Measurements from ENCODE around the gene ADH5. TPM values are rescaled to one million over a fixed set of nuclear protein-coding genes. Genes with fewer than 3 reads are reported as not detected.
"Not testable (repeated sequence)": the region's sequence is repeated elsewhere in the genome, so short reads cannot be mapped to it uniquely, and the experiment has no call there.

Gene ADH5
- total RNA-seq (2014; rRNA removed; shearing (Covaris generic)) = 89.4 and 126 TPM in 2 replicates

GRCh38 chr4:99088481-99089365 lies at the start of gene ADH5:
Gene ADH5, minus strand, starts transcription at chr4:99088788. Its CDS starts 88 bp downstream, at chr4:99088700.
- peak; percentile 71 for DNase-seq (ENCODE audit: low read depth)

GRCh38 chr4:99136329-99136728 lies 47.7 kb upstream of the ADH5 start:
- no peak for DNase-seq (ENCODE audit: low read depth)

GRCh38 chr4:99135541-99136162 lies 47.1 kb upstream of the ADH5 start:
- DNase-seq (ENCODE audit: low read depth) = no peak

GRCh38 chr4:99134586-99134985 lies 46.0 kb upstream of the ADH5 start:
- peak; percentile 2 for DNase-seq (ENCODE audit: low read depth)

- no peak for DNase-seq (ENCODE audit: low read depth)
Observed at GRCh38 chr4:99131378-99131777, 42.8 kb upstream of the ADH5 start.

GRCh38 chr4:99126376-99126775 lies 37.8 kb upstream of the ADH5 start:
- no peak for DNase-seq (ENCODE audit: low read depth)

- DNase-seq (ENCODE audit: low read depth) = no peak
Observed at GRCh38 chr4:99121008-99121407, 32.4 kb upstream of the ADH5 start.

- no peak for DNase-seq (ENCODE audit: low read depth)
Observed at GRCh38 chr4:99120501-99120900, 31.9 kb upstream of the ADH5 start.

GRCh38 chr4:99117876-99118693 lies 29.5 kb upstream of the ADH5 start:
- DNase-seq (ENCODE audit: low read depth) = peak; percentile 5

- not testable (repeated sequence) for DNase-seq (ENCODE audit: low read depth)
Observed at GRCh38 chr4:99117122-99117841, 28.7 kb upstream of the ADH5 start.

- not testable (repeated sequence) for DNase-seq (ENCODE audit: low read depth)
Observed at GRCh38 chr4:99109286-99109685, 20.7 kb upstream of the ADH5 start.

GRCh38 chr4:99104153-99104552 lies 15.6 kb upstream of the ADH5 start:
- no peak for DNase-seq (ENCODE audit: low read depth)

GRCh38 chr4:99103166-99103565 lies 14.6 kb upstream of the ADH5 start:
- no peak for DNase-seq (ENCODE audit: low read depth)

- DNase-seq (ENCODE audit: low read depth) = peak; percentile 9
Observed at GRCh38 chr4:99102634-99103033, 14.0 kb upstream of the ADH5 start.

GRCh38 chr4:99100876-99101275 lies 12.3 kb upstream of the ADH5 start:
- no peak for DNase-seq (ENCODE audit: low read depth)

- DNase-seq (ENCODE audit: low read depth) = not testable (repeated sequence)
Observed at GRCh38 chr4:99099814-99100213, 11.2 kb upstream of the ADH5 start.

- DNase-seq (ENCODE audit: low read depth) = no peak
Observed at GRCh38 chr4:99099311-99099710, 10.7 kb upstream of the ADH5 start.

GRCh38 chr4:99091841-99092240 lies 3.3 kb upstream of the ADH5 start:
- DNase-seq (ENCODE audit: low read depth) = not testable (repeated sequence)

GRCh38 chr4:99091216-99091575 lies 2.6 kb upstream of the ADH5 start:
- no peak for DNase-seq (ENCODE audit: low read depth)

- DNase-seq (ENCODE audit: low read depth) = no peak
Observed at GRCh38 chr4:99090481-99091215, 2.1 kb upstream of the ADH5 start.

GRCh38 chr4:99088023-99088449 lies 552 bp downstream of the ADH5 start:
- peak; percentile 61 for DNase-seq (ENCODE audit: low read depth)
